Peyer's patch (tissue), 4 donors: ENCODE data around the gene NIT2. TPM values are rescaled to one million over a fixed set of nuclear protein-coding genes. Genes with fewer than 3 reads are reported as not detected.
"Not testable (repeated sequence)": the region's sequence is repeated elsewhere in the genome, so short reads cannot be mapped to it uniquely, and the experiment has no call there.

ENCODE experiments used
- DNase-seq, 3 donors: peaks; one replicate each; pipeline ENCODE4 v3.0.0-alpha.2; 2017 to 2019
- H3K27ac ChIP-seq, 4 donors: fragments of 200-600 bp; sonication (generic); one replicate each; pipeline ENCODE4 v1.5.1; 2016 to 2019
- H3K27me3 ChIP-seq, 2 donors: fragments of 200-600 bp; sonication (generic); one replicate each; pipeline ENCODE4 v1.5.1; 2019
- H3K36me3 ChIP-seq, 3 donors: fragments of 200-600 bp; sonication (generic); one replicate each; pipeline ENCODE4 v1.5.1; 2016 to 2019
- H3K4me1 ChIP-seq, 4 donors: fragments of 200-600 bp; sonication (generic); one replicate each; pipeline ENCODE4 v1.5.1; 2016 to 2019
- H3K4me3 ChIP-seq, 4 donors: fragments of 200-600 bp; sonication (generic); 1 replicate in 3 of 4; 2 replicates in 1 of 4; pipeline ENCODE4 v1.5.1; 2016 to 2019; ENCODE audit warnings: mild to moderate bottlenecking in 1 of 4
- H3K9me3 ChIP-seq, 4 donors: fragments of 200-600 bp; sonication (generic); one replicate each; pipeline ENCODE4 v1.5.1; 2016 to 2019; ENCODE audit warnings: mild to moderate bottlenecking in 1 of 4
- CTCF ChIP-seq, 6 experiments: fragments of 450-650 bp in 4 of 6; fragments of 200-600 bp in 2 of 6; sonication (generic) in 1 of 6; IDR thresholded peaks; one replicate each; pipeline ENCODE4 v1.5.1; 2017 to 2019; ENCODE audit warnings: antibody characterized with exemption in 6 of 6, mild to moderate bottlenecking in 3 of 6, moderate library complexity in 1 of 6
- POLR2A ChIP-seq, 2 donors: fragments of 450-650 bp; IDR thresholded peaks; one replicate each; pipeline ENCODE4 v1.5.1; 2017; ENCODE audit warnings: antibody characterized with exemption in 2 of 2, mild to moderate bottlenecking in 2 of 2, moderate library complexity in 2 of 2
- total RNA-seq, 4 donors: library from RNA; depleted of rRNA; stranded (reverse); fragments of >200 nt; gene quantifications; one replicate each; pipeline ENCODE4 v1.1.0, GENCODE V29; 2016

Gene NIT2
- total RNA-seq, 4 donors from 2014 or later, result 14.0 to 28.3 (median 17.2) TPM

GRCh38 chr3:100317912-100318311 lies 16.6 kb upstream of the NIT2 start:
- TF ChIP-seq POLR2A (IDR thresholded peaks at IDR 0.05), result no peak
- TF ChIP-seq CTCF (IDR thresholded peaks at IDR 0.05), result no peak
- Histone ChIP-seq H3K27ac (no peak overlapping the region), H3K9me3 (no peaks in the 10 kb centered on the region), H3K4me1 (no peaks in the 10 kb centered on the region), H3K27me3 (no peaks in the 10 kb centered on the region), H3K4me3 (no peak overlapping the region), H3K36me3 (peaks cover 0 to 31% (median 0%) of the 10 kb centered on the region in 3 donors)
- DNase-seq, result no peak

GRCh38 chr3:100319951-100320350 lies 14.6 kb upstream of the NIT2 start:
- H3K27ac ChIP-seq, result no peak overlapping the region
- H3K27me3 ChIP-seq, result no peaks in the 10 kb centered on the region
- H3K4me3 ChIP-seq, result no peak overlapping the region
- peaks cover 0 to 46% (median 0%) of the 10 kb centered on the region in 3 donors for H3K36me3 ChIP-seq
- TF ChIP-seq POLR2A (IDR thresholded peaks at IDR 0.05) (no peak), CTCF (IDR thresholded peaks at IDR 0.05) (no peak)
- DNase-seq, result no peak
- no peaks in the 10 kb centered on the region for H3K4me1 ChIP-seq
- H3K9me3 ChIP-seq, result no peaks in the 10 kb centered on the region

GRCh38 chr3:100324044-100324443 lies 10.5 kb upstream of the NIT2 start:
- H3K9me3 ChIP-seq, result no peaks in the 10 kb centered on the region
- no peaks in the 10 kb centered on the region for H3K4me1 ChIP-seq
- peaks cover 0 to 53% (median 0%) of the 10 kb centered on the region in 3 donors for H3K36me3 ChIP-seq
- H3K27me3 ChIP-seq, result no peaks in the 10 kb centered on the region
- no peak overlapping the region for H3K27ac ChIP-seq
- H3K4me3 ChIP-seq, result no peak overlapping the region
- no peak for DNase-seq
- no peak for TF ChIP-seq CTCF (IDR thresholded peaks at IDR 0.05)
- no peak for TF ChIP-seq POLR2A (IDR thresholded peaks at IDR 0.05)

GRCh38 chr3:100325827-100326226 lies 8.7 kb upstream of the NIT2 start:
- DNase-seq, result no peak
- Histone ChIP-seq H3K4me1 (no peaks in the 10 kb centered on the region), H3K27me3 (no peaks in the 10 kb centered on the region), H3K36me3 (peaks cover 0 to 37% (median 0%) of the 10 kb centered on the region in 3 donors), H3K9me3 (no peaks in the 10 kb centered on the region), H3K4me3 (no peak overlapping the region), H3K27ac (no peak overlapping the region)
- no peak for TF ChIP-seq POLR2A (IDR thresholded peaks at IDR 0.05)
- TF ChIP-seq CTCF (IDR thresholded peaks at IDR 0.05), result no peak

- H3K27me3 ChIP-seq, H3K4me3 ChIP-seq, H3K9me3 ChIP-seq, DNase-seq, H3K27ac ChIP-seq, H3K4me1 ChIP-seq: not testable (repeated sequence)
- peaks cover 0 to 30% (median 0%) of the 10 kb centered on the region in 3 donors for H3K36me3 ChIP-seq
These were observed 7.2 kb upstream of the NIT2 start for GRCh38 chr3:100327377-100327776.

- DNase-seq, result no peak
- H3K27me3 ChIP-seq, result no peaks in the 10 kb centered on the region
- no peak overlapping the region for H3K27ac ChIP-seq
- no peaks in the 10 kb centered on the region for H3K4me1 ChIP-seq
- H3K36me3 ChIP-seq, result peaks cover 0 to 15% (median 0%) of the 10 kb centered on the region in 3 donors
- TF ChIP-seq CTCF (IDR thresholded peaks at IDR 0.05) (no peak), POLR2A (IDR thresholded peaks at IDR 0.05) (no peak)
- H3K4me3 ChIP-seq, result no peak overlapping the region
- no peaks in the 10 kb centered on the region for H3K9me3 ChIP-seq
These were observed 4.6 kb upstream of the NIT2 start for GRCh38 chr3:100329800-100330489.
